LNCAP (cell line): ENCODE data around the gene SSU72.

Source experiments
- CTCF ChIP-seq: fragments of 450-650 bp; IDR thresholded peaks from 2 replicates; pipeline ENCODE4 v1.5.1; 2017; ENCODE audit warnings: mild to moderate bottlenecking

Gene SSU72

DNA sequence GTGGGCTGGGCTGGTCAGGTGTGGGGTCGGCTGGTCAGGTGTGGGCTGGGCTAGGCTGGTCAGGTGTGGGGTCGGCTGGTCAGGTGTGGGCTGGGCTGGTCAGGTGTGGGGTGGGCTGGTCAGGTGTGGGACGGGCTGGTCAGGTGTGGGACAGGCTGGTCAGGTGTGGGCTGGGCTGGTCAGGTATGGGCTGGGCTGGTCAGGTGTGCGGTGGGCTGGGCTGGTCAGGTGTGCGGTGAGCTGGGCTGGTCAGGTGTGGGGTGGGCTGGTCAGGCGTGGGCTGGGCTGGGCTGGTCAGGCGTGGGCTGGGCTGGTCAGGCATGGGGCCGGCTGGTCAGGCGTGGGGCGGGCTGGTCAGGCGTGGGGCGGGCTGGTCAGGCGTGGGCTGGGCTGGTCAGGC, 31.6 kb upstream of the SSU72 start:
- no peak for TF ChIP-seq CTCF

GRCh38 chr1:1605724-1606123, 31.1 kb upstream of the SSU72 start:
- no peak for TF ChIP-seq CTCF

DNA sequence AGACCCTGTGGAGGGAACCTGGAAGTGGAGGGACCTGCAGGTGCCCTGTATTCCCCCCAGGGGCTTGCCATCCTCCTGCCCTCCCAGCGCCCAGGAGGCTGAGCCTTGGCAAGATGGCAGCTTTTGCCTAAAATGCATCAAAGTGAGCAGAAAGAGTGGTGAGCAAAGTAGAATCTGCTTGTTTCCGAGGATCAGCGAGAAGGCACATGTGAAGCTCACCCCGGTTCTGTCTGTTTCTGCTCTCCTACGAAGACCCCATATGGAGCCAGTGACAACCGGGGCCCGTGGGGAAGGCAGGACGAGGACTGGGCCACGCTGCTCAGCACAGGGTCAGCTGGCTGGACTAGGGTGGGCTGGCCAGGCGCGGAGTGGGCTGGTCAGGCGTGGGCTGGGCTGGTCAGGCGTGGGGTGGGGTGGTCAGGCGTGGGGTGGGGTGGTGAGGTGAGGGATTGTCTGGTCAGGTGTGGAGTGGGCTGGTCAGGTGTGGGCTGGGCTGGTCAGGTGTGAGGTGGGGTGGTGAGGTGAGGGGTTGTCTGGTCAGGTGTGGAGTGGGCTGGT, 30.4 kb upstream of the SSU72 start:
- no peak for TF ChIP-seq CTCF

DNA sequence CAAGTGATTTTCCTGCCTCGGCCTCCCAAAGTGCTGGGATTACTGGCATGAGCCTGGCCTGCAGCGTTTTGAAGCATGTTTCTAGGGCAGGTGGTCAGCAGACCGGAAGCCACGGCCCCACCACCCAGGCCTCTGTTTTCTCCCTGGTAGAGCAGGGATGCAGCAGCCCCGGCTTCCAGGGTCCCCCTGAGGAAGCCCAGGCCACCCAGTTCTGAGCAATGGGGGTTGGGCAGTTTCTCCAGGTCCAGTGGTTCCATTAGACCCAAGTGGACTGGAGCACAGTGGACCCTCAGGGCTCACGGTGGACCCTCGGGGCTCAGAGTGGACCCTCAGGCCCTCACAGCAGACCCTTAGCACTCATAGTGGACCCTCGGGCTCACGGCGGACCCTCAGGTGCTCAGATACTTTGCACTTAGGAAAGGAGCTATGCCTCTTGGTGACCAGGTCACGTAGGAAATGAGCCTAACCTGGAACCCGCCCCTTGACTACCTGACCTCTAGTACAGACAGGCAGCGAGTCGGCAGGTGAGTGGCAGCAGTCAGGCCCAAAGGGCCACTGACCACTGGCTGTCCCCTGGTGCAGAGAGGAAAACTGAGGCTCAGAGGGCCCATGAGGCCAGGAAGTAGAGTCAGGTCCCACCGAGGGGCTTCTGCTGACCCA, 29.8 kb upstream of the SSU72 start:
- no peak for TF ChIP-seq CTCF

- TF ChIP-seq CTCF: no peak
Observed at GRCh38 chr1:1603671-1604373, 29.2 kb upstream of the SSU72 start.

GRCh38 chr1:1602968-1603506, 28.4 kb upstream of the SSU72 start:
- TF ChIP-seq CTCF: no peak

GRCh38 chr1:1602304-1602967, 27.8 kb upstream of the SSU72 start:
- no peak for TF ChIP-seq CTCF
